ENCODE results near the gene BAX. TPM values are rescaled to one million over a fixed set of nuclear protein-coding genes. Genes with fewer than 3 reads are reported as not detected.

Gene BAX
- total and polyA plus RNA-seq, 8 donors: 12.1 to 121 (median 49.0) TPM

DNA sequence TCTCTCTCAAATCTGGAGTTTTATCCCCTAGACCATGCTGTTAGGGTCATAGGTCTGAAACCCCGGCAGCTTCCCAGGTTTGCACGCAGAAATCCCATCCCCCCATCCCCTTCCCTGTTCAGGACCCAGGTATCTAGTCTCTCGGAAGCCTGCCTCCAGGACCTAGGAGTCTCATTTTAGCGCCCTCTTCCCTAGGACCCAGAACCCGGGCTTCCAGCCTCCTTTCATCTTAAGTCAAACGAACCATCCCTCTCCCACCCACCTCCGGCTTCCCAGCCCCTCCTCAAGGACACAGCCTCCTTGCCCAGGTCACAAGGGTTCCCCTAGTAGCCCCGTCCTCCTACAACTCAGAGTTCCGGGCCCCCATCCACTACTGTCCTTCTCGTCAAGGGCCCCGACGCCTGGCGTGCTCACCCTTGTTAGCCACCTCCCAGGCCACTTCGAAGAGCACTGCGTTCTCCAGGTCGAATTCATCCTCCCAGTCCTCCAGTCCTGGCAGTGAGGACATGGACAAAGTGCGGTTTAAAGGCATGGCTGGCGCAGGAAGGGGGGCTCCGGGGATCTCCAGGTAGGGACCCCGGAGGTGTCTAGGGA is 38.0 kb downstream of the BAX start:
- no peaks in the 10 kb centered on the region for H3K9me3 ChIP-seq
- H3K36me3 ChIP-seq: peaks cover 13 to 37% (median 31%) of the 10 kb centered on the region in 4 donors
- 0 to 1% (median 0%) methylated on average over 19 to 20 of the region's 20 CpGs for WGBS, 5 donors
- no peaks in the 10 kb centered on the region for H3K27me3 ChIP-seq
- intact Hi-C loops (cut with DNase I; ENCODE audit: low total_unique reads): no loop called here
- H3K4me1 ChIP-seq: peaks cover 32 to 47% (median 42%) of the 10 kb centered on the region in 4 donors
- peak overlapping the region; percentile 57 to 81 (median 71) for H3K4me3 ChIP-seq
- H3K27ac ChIP-seq: peak overlapping the region; percentile 85 to 96 (median 94)
- DNase-seq: no peak
- TF ChIP-seq EP300 (IDR thresholded peaks at IDR 0.05) (no peak), POLR2AphosphoS5 (IDR thresholded peaks at IDR 0.05) (no peak), POLR2A (IDR thresholded peaks at IDR 0.05) (no peak)
- TF ChIP-seq, protein P1, sequence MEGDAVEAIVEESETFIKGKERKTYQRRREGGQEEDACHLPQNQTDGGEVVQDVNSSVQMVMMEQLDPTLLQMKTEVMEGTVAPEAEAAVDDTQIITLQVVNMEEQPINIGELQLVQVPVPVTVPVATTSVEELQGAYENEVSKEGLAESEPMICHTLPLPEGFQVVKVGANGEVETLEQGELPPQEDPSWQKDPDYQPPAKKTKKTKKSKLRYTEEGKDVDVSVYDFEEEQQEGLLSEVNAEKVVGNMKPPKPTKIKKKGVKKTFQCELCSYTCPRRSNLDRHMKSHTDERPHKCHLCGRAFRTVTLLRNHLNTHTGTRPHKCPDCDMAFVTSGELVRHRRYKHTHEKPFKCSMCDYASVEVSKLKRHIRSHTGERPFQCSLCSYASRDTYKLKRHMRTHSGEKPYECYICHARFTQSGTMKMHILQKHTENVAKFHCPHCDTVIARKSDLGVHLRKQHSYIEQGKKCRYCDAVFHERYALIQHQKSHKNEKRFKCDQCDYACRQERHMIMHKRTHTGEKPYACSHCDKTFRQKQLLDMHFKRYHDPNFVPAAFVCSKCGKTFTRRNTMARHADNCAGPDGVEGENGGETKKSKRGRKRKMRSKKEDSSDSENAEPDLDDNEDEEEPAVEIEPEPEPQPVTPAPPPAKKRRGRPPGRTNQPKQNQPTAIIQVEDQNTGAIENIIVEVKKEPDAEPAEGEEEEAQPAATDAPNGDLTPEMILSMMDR (IDR thresholded peaks at IDR 0.05): no peak

DNA sequence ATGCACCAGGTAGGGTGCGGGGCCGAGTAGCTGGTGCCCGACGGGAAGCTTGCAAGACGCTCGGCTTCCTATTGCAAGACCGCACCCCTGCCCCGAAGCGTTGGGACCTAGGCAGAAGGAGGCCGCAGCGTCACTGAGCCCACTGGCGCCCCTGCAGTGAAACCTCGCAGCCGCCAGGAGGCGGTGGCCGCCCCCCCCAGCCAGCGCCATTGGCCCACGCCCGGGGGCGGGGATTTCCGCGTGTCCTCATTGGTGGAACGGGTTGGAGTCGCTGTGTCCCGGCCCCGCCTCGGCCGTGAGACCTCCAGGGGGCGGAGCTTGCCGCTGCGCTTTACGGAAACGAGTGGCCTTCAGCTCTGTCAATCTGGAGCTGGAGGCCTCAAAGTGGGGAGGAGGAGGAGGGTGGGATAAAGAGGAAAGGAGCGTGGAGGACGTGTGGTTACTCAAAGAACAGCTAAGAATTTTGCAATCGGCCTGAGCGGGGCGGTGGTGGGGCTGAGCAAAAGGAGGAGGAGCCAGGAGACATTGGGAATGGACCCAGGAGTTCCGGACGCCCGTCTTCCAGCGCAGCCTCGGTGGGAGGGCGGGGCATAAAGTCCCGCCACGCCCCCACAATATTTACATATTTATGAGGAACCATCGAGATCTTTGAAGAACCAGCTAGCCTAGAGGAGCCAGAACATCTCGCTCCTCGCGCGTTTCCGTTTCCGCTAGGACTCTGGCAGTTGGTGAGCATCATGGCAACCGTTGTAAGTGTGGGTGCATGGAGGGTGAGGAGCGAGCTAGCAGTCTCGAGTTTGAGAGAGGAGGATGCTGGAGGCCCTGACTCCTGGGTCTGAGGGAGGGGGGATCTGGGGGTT is 38.7 kb downstream of the BAX start, which contains the start of the genes GYS1 and RUVBL2:
Gene GYS1, minus strand, starts transcription at position 135 of the 860 bp plus-strand sequence. CDS start 197 bp downstream, outside the sequence.
Gene RUVBL2, plus strand, starts transcription at position 713 of the 860 bp plus-strand sequence. Its CDS starts 25 bp downstream, at position 738.
- no peaks in the 10 kb centered on the region for H3K9me3 ChIP-seq
- H3K27me3 ChIP-seq: no peaks in the 10 kb centered on the region
- H3K27ac ChIP-seq: peak within 1 kb of the TSS; percentile 85 to 96 (median 94)
- peak within 1 kb of the TSS; percentile 57 to 81 (median 71) for H3K4me3 ChIP-seq
- WGBS, 5 donors: 0 to 1% (median 1%) methylated on average over 32 to 56 of the region's 56 CpGs
- no peak for TF ChIP-seq EP300 (IDR thresholded peaks at IDR 0.05)
- peak in 2 of 4 donors; percentile 54 to 79 for TF ChIP-seq POLR2A (IDR thresholded peaks at IDR 0.05)
- TF ChIP-seq, protein P1 (IDR thresholded peaks at IDR 0.05): peak in 6 of 7 experiments; percentile 92 to 99 (median 98)
- TF ChIP-seq POLR2AphosphoS5 (IDR thresholded peaks at IDR 0.05): peak; percentile 96 to 99 (median 99)
- peaks cover 8 to 29% (median 24%) of the 10 kb centered on the region in 4 donors for H3K36me3 ChIP-seq
- peak; percentile 100 for DNase-seq
- intact Hi-C loops (cut with DNase I; ENCODE audit: low total_unique reads): no loop called here
- H3K4me1 ChIP-seq: peaks cover 32 to 47% (median 42%) of the 10 kb centered on the region in 4 donors

DNA sequence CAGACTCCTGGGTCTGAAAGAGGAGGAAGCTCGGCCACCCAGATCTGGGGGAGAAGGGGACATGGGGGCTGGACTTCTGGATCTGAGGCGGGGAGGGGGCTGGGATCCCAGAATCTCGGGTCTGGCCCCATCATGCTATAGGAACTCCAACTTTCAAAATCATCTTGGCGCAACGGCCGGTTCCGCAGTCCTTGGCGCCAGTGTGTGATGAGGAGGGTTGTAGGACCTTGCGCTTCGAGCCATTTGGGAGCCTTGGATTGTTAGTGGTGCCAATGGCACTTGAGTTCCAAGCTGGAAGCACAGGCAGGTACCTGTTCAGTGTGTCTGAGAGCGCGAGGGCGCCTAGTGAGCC is 39.3 kb downstream of the BAX start:
- TF ChIP-seq POLR2AphosphoS5 (IDR thresholded peaks at IDR 0.05): no peak
- 0 to 4% (median 1%) methylated on average over 13 of the region's 13 CpGs for WGBS, 5 donors
- intact Hi-C loops (cut with DNase I; ENCODE audit: low total_unique reads): no loop called here

DNA sequence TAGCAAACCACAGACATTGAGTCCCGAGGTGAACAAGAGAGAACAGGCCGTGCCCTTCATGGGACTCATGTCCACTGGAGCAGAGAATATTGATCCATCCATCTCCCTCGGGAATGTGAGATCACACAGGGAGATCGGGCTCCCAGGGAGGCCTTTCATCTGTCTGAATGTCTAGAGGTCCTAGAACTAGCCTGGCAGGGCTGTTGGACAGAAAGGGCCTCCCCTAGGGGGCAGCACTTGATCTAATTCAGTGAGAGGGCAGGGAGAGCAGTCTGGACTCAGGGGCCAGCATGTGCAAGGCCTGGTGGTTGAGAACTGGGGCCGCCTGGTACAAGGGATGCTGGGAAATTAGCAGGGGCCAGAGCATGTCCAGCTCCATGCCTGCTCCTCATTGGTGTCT is 43.3 kb downstream of the BAX start:
- DNase-seq: peak; percentile 56 to 59
- WGBS, 5 donors: 67 to 80% (median 74%) methylated on average over 3 to 5 of the region's 5 CpGs

More for the DNA sequence above, 39.3 kb downstream of the BAX start:
- H3K27me3 ChIP-seq: no peaks in the 10 kb centered on the region
- H3K27ac ChIP-seq: peak overlapping the region; percentile 85 to 96 (median 94)
- no peaks in the 10 kb centered on the region for H3K9me3 ChIP-seq
- peaks cover 32 to 47% (median 42%) of the 10 kb centered on the region in 4 donors for H3K4me1 ChIP-seq
- DNase-seq: no peak
- H3K4me3 ChIP-seq: peak overlapping the region; percentile 57 to 81 (median 71)
- H3K36me3 ChIP-seq: peaks cover 2 to 23% (median 18%) of the 10 kb centered on the region in 4 donors

More for the DNA sequence above, 43.3 kb downstream of the BAX start:
- Histone ChIP-seq H3K27me3 (no peaks in the 10 kb centered on the region), H3K36me3 (peaks cover 0 to 28% (median 20%) of the 10 kb centered on the region in 4 donors), H3K4me1 (peaks cover 12 to 18% (median 15%) of the 10 kb centered on the region in 4 donors), H3K27ac (no peak overlapping the region), H3K9me3 (no peaks in the 10 kb centered on the region), H3K4me3 (no peak overlapping the region)
- intact Hi-C loops (cut with DNase I; ENCODE audit: low total_unique reads): no loop called here
- no peak for TF ChIP-seq EP300 (IDR thresholded peaks at IDR 0.05)
- TF ChIP-seq, protein P1 (IDR thresholded peaks at IDR 0.05): peak in 2 of 7 experiments; percentile 13 to 33
